Pulmonary artery endothelial cell (primary cell): ENCODE results near the gene ARID5B. TPM values are rescaled to one million over a fixed set of nuclear protein-coding genes. Genes with fewer than 3 reads are reported as not detected.
"Not testable (repeated sequence)": the region's sequence is repeated elsewhere in the genome, so short reads cannot be mapped to it uniquely, and the experiment has no call there.

Source experiments
- DNase-seq: peaks from one replicate; pipeline ENCODE4 v3.0.0-alpha.2; 2011; ENCODE audit warnings: low read depth, low spot score
- total RNA-seq: library from RNA; depleted of rRNA; stranded (reverse); fragments of >200 nt; gene quantifications from 2 replicates; pipeline ENCODE4 v1.2.3, GENCODE V29; 2014

The ARID5B gene, protein sequence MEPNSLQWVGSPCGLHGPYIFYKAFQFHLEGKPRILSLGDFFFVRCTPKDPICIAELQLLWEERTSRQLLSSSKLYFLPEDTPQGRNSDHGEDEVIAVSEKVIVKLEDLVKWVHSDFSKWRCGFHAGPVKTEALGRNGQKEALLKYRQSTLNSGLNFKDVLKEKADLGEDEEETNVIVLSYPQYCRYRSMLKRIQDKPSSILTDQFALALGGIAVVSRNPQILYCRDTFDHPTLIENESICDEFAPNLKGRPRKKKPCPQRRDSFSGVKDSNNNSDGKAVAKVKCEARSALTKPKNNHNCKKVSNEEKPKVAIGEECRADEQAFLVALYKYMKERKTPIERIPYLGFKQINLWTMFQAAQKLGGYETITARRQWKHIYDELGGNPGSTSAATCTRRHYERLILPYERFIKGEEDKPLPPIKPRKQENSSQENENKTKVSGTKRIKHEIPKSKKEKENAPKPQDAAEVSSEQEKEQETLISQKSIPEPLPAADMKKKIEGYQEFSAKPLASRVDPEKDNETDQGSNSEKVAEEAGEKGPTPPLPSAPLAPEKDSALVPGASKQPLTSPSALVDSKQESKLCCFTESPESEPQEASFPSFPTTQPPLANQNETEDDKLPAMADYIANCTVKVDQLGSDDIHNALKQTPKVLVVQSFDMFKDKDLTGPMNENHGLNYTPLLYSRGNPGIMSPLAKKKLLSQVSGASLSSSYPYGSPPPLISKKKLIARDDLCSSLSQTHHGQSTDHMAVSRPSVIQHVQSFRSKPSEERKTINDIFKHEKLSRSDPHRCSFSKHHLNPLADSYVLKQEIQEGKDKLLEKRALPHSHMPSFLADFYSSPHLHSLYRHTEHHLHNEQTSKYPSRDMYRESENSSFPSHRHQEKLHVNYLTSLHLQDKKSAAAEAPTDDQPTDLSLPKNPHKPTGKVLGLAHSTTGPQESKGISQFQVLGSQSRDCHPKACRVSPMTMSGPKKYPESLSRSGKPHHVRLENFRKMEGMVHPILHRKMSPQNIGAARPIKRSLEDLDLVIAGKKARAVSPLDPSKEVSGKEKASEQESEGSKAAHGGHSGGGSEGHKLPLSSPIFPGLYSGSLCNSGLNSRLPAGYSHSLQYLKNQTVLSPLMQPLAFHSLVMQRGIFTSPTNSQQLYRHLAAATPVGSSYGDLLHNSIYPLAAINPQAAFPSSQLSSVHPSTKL
- total RNA-seq = 4.6 and 17.0 TPM in 2 replicates

DNA sequence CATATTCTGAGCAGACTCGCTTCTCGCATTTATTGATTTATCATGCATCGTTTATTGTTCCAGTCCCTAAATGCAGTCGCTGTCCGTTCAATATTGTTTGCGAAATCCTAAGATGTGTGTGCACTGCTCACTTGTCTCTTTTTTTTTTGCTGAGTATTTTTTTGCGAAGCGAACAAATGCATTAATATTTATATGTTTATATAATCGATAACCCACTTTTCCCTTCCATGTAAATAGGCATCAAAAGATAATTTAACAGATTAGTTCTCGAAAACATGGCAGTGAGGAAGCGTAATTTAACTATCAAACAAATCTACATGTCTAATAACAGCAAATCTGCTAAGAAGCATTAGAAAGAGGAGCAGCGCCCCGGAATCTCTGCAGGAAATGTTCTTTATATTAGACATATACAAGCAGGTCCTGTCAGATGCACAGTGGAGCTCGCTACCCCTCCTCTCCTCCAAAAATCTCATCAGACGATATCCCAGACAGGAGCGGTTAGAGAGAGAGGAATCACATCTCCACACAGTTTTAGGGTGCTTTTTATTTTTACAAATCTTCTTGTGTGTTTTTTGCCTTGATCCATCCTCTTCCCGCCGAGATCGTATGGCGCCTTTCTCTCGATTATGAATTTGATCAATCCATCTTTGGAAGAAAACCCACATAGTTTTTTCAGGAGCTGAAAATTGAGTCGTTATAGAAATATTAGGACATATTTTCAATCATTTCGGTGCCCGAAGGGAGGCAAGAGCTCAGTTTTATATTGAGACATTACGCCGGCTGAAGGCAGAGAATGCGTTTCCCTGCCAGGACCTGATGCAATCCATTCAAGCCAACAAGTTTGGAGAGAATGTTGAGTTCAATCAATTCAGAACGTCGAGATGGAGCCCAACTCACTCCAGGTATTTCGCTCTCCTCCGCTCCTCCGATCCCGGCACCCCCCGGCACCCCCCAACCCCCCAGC, at the start of gene ARID5B:
Gene ARID5B (plus strand): TSS at position 871 of the 964 bp plus-strand sequence. CDS start 11 bp downstream, at position 882.
- DNase-seq = no peak

DNA sequence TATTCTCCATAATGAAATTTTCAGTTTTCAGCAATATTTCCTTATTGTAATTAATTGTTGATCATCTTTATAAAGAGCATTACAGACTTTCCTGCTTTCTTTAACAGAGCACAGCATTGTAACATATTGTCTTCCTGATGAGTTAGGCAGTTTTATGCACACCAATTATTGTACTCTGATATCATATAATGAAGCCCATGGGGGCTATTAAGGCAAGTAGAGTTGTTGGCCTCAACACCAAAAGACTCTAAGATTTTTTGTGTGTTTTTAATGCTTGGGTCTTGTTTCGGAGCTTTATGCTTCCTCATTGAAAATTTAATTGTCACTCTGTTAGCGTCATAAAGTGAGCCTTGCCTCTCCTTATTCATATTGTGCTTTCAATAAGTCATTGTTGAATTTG, 49.2 kb upstream of the ARID5B start:
- no peak for DNase-seq

DNA sequence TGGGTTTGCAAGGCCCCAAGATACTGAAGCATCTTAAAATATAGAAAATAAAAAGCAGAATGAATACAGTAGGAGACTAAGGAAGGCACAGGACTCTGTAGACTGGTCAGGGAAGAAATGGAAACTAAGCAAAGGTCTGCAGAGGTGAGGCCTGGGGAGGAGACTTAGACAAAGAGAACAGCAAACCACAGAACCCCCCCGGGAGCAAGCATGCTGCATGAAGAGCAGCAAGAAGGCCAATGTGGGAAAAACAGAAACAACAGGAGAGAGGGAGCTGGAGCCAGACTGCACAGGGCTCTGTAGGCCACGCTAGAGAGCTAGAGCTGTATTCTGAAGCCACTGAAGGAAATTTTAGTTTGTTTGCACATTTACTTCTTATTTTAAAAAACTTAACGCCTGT, 45.7 kb upstream of the ARID5B start:
- no peak for DNase-seq

DNA sequence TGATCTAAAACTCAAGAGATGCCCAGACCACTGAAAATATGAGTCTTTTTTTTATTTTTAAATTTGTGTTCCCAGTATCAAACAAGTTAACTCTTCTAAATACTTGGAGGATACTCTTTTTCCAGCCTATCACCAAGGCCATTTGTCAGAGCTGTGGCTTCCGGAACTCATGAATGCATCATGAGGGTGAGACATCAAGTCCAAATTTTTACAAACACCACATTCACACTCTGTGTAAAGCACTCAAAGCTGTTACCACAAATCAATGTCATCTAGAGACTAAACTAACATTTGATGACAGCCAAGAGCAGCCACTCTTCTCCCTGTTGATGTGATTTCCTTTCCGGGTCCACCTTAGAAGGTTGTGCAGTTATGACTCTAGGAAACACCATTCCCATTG, 43.8 kb upstream of the ARID5B start:
- no peak for DNase-seq

DNA sequence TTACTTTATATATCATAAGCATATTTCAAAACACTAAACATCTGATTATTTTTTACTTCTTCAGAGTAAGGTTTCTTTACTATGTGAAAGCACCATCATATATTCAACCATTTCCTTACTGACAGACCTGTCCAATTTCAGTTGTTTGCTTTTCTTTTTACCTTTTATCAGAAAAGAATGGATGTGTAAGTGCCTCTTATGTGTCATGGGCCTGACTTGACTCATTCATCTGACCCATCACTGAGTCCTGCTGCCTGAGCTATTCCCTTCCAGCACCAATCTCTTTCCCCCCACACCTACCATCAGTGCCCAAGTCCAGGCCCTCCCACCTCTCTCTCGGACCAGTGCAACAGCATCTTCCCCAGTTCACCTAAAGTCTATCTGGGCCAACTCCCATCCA, 41.7 kb upstream of the ARID5B start:
- no peak for DNase-seq

DNA sequence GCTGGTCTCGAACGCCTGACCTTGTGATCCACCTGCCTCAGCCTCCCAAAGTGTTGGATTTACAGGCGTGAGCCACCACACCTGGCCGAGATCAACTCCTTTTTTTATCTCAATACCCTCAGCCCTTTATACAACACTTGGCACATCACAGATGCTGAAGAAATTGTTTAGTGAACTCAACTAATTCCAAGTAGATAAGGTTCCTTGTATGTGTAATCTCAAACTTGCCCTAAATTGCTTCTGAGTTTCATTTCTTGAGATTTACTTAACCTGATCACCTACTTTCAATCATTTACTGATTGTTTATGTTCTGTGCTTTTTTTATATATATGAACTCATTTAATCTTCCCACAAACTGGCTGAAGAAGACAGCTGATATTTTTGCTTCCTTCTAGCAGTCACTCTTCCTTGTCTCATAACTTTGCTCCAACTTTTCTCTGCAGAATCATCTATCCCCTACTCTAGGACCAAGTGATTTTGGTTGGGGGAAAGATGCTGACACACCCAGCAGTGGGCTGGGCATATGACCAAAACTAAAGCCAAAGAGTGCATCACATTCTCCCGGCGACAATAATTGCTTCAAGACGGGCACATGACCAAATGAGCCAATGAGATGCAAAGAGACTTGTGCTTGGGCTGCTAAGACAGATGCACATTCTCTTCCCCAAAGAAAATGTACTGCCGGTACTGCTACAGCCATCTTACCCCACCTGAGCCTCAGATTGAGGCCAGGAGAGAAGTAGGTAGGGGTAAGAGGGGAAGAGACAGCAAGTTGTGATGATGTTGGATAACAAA, 40.3 kb upstream of the ARID5B start:
- no peak for DNase-seq

DNA sequence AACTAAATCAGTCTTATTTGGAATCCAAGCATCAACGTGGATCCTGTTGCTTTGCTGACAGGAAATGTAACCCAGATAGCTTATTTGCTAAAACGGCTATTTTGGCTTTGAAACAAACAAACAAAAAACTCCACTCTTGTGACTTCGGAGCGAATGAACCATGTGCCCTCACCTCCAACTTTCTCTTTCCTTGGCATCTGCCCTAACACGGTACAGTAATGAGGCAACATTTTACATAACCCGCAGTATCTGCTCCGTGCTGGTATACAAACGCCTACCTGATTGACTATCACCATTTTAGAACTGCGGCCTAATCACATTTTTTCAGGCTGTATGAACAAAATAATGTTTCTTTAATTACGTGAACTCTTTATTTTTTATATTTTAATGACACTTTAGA, 37.5 kb upstream of the ARID5B start:
- no peak for DNase-seq

DNA sequence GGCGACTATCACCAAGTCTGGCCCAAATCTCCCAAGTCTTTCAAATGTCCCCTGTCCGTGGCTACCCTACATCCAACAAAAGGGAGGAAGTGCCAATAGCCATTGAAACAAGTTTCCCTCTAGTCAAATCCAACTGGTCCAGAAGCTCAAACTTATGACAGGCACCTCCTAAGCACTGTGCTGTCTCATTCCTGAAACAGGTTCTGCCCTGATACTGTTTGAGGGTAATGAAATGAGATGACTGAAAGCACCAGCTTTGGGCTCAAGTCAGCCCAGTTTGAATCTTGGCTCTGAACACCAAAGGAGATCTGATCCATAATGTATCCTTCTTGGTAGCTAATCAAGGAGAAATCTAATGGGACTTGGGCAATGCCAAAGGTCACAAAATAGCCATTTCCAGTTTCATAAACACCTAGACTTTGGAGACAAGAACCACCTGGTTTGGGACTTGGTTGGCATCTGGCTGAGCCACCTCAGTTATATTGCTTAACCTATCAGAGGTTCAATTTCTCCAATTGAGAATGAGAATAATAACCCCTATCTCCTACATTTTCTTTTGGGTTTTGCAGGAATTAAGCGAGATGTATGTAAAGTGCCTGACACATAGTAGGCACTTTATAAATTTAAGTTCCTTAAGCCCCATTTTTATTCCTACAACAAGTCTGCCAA, 34.7 kb upstream of the ARID5B start:
- DNase-seq = no peak

DNA sequence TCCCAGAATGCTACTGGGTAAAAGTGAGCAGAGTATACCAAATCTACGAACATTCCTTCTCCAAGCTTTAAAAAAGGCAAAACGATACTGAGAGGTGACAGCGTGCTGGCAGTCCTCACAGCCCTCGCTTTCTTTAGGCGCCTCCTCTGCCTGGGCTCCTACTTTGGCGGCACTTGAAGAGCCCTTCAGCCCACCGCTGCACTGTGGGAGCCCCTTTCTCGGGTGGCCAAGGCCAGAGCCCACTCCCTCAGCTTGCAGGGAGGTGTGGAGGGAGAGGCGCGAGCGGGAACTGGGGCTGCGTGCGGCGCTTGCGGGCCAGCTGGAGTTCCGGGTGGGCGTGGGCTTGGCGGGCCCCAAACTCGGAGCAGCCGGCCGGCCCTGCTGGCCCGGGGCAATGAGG, 34.1 kb upstream of the ARID5B start:
- DNase-seq = not testable (repeated sequence)

DNA sequence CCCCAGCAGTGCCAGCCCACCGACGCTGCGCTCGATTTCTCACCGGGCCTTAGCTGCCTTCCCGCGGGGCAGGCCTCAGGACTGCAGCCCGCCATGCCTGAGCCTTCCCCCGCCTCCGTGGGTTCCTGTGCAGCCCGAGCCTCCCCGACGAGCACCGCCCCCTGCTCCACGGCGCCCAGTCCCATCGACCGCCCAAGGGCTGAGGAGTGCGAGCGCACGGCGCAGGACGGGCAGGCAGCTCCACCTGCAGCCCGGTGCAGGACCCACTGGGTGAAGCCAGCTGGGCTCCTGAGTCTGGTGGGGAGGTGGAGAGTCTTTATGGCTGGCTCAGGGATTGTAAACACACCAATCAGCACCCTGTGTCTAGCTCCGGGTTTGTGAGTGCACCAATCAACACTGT, 33.7 kb upstream of the ARID5B start:
- not testable (repeated sequence) for DNase-seq

DNA sequence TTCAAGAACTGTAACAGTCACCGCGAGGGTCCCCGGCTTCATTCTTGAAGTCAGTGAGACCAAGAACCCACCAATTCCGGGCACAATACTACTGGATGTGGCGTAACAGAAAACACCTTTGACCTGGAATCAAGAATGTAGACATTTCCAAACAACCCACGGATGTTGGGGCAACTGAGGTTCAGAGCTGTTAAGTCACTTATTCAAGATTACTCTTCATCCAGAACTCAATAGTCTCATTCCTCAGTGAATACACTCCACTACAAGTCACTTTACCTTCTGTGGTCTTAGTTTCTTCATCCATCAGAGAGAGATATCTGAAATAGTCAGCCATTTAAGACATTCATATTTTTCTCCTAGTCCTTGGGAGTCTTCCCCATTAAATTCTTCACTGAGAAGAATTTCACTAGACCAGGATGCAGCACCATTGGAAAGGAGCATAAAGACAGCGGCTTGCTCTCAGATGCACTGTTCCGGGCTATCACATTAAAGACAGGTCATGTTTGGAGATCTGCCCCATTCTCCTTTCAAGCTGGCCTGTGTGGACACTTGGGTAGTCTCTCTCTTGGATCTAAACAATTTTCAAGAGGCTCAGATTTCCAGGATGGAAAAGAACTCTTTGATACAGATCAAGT, 32.3 kb upstream of the ARID5B start:
- DNase-seq = no peak

DNA sequence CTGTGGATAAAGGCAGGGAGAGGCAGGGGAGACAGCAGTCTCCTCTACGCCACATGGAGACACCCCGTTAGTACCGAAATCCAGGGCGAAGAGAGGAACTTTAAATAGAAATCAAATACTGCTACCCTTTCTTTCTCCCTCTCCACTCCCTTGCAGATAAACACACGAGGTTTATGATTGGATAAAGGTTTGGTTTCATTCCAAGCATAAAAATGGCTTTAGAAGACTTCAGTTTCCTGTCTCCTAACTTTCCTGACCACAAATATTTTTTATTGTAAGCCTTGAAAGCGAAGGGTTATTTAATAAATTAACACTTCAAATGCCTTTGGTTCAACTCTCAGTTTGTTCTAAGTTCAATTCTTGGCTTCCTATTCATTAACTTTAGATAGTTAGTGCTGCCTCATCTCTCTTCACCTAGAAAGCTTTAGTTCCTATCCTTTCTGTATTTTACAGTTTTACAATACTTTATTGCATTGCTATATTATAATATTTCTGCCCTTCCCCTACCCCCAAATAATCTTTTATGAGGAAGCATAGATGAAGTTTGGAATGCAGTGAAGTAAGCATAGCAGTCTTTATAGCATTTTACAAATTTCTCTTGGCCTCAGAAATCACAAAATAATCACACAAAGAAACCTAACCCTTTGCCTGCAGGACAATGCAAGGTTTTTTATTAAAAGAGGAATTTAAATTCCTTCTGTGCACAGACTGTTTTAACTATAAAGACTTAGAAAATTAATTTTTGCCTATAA, 31.5 kb upstream of the ARID5B start:
- no peak for DNase-seq

DNA sequence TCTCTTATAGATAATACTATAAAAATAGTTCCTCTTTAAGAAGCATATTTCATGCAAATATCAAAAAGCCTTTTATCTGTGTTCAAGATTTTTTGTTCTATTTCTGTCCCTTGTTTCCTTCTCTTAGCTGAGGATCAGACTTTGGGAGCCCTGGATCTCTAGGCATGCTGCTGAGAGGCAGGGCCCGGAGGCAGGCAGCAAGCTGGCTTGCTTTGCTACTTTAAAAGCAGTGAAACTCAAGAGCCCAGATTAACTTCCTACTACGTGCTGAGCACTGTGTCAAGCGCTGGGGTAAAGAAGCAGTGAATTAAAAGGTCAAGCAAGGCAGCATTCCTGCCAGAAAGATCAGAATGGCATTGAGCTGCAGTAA, 31.0 kb upstream of the ARID5B start:
- DNase-seq = no peak

DNA sequence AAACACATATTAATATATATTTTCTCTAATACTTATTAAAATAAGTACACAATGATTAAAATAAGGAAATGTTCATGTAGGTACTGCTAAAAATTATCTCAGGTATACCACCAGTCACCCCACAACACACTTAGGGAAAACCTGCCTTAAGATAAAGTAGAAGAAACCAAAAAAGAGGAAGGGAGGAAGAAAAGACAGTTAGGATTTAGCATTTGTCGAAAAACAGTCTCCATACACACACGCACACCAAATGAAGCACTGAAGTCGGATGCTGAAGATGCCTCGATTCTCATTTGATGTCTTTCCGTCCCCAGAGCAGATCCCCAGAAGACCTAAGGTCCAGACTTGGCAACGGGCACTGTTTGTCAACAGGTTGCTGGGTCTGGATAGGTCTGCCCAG, 30.0 kb upstream of the ARID5B start:
- DNase-seq = no peak

DNA sequence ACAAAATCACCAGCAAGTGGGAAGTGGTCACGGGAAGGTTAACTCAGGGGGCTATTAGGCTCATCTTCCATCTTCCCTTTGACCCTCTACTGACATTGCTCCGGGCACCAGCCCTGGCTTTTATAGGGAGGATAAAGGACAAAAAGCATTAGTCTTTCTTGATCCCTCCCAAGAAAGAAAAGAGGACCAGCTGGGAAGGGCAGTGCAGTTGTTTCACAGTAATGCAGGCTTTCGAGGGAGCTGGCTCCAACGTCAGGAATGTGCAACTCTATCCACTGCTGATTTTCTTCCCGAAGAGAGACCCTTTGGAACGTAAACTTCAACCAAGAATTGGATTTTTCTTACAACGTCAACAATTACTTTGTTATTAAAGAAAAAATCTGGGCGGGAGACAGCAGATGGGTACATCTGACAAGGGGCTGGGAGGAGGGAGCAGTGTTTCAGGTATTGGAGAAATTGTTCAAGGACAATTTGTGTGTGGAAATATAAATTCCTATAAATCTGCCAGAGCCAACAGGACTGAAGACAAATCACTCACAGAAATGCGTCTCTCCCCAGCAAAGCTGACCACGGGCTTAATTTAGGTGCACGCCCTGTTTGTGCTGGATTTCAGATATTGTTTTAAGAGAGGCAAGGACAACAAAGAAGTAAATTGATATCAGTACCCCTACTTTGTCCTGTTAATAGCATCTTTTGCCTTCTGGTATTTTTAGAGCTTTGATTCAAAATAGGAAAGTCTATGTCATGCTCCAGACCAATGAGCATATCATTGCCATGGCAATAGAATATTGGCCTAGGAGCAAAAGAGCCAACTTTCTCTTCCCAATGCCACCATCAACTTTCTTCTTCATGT, 23.4 kb upstream of the ARID5B start:
- no peak for DNase-seq

DNA sequence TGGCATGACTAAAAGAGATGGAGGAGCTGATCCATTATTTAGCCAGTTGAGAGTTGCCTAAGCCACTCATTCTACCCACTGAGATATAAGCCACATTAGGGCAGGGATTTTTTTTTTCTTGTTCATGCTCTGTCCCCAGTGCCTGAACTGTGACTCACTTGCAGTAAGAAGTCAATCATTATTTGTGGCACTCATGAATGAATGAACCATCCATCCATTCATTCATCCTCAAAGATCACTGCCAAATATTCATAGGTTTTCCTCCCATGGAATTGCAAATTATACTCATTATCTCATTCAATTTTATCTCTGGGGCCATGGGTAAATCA, 22.8 kb upstream of the ARID5B start:
- DNase-seq = no peak

DNA sequence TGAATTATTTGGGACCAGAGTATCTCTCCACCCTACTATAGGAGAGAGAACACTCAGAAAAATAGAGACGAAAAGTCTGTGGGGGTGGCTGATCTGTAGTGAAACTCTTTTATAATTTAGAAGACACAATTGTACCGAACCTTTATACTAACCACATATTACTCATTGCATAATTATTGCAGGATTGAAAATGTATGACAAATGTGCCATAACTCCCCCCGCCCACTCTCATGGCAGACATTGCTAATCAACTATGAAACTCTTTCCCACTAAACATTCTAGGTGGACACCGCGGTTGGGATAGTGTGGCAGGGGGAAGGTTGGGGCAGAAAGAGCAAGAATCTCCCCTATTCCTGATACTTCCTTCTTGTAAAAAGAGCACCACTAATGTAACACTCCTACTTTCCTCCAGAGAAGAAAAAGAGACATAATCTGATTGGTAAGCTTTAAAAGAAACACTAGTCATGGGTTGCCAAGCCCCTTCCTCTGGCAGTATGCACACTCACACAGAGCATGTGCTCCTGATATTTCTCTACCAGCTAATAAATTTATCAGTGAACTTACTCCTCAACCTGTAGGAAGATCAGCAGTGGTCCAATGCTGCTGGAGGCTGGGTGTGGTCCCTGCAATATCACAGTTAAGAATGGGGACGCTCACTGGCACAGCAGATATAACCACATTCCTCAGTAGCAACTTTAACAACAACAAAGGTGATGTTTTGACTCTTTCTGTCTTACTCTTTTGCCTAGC, 18.7 kb upstream of the ARID5B start:
- DNase-seq = no peak
